ENCODE data around the gene DES. TPM values are rescaled to one million over a fixed set of nuclear protein-coding genes. Genes with fewer than 3 reads are reported as not detected.

Gene DES
- total RNA-seq, 1 donor from 2014 or later: not detected

- Mint-ChIP-seq H3K36me3 (ENCODE audit: low read depth) (no peaks in the 10 kb centered on the region), H3K4me3 (no peak overlapping the region), H3K4me1 (no peaks in the 10 kb centered on the region), H3K9me3 (no peaks in the 10 kb centered on the region), H3K27ac (no peak overlapping the region), H3K27me3 (peaks cover 21% of the 10 kb centered on the region)
- no peak for DNase-seq
- intact Hi-C loops (cut with micrococcal nuclease): no loop called here
Observed at GRCh38 chr2:219452361-219453317, 34.5 kb downstream of the DES start.

DNA sequence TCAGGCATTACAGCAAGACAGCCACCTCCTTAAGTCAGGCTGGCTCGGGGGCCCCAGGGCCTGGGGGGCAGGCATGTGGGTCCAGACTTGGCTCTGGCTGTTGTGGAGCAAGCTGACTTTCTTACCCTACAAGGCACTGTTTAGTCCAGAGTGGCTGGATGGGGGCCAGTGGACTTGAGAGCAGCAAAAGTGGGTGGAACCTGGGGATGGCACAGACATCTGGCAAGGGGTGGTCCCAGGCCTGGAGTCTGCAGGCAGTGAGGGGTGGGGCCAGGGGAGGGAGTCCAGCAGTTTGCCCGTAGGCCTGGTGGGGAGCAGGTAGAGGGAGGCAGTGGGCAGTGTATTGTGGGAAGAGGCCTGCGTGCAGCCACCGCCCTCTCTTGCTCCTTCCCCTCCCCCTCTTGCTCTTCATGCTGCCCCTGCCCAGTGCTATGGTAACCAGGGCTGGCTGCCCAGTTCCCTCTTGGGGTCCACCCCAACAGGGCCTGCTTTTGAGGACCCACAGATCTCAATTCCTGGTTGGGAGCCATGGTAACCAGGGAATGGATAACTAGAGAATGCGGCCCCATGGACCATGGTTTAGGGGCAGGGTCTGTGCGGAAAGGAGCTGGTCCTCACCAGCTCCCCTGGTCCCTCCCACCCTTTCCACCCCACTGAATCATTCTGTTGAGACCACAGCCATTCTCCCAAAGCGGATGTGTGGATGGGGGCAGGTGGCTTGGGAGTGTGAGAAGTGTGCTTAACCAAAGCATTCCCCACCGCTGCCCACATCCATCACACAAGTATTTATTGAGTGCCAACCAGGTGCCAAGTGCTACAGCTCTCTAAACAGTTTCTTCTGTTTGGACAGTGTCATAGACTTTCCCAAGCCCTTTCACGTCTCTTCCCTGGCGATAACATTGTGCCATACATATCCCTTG lies 35.8 kb downstream of the DES start:
- Mint-ChIP-seq H3K4me1 (peaks cover 4% of the 10 kb centered on the region), H3K4me3 (no peak overlapping the region), H3K27me3 (peaks cover 21% of the 10 kb centered on the region), H3K36me3 (ENCODE audit: low read depth) (no peaks in the 10 kb centered on the region), H3K27ac (no peak overlapping the region), H3K9me3 (no peaks in the 10 kb centered on the region)
- DNase-seq: no peak
- intact Hi-C loops (cut with micrococcal nuclease): no loop called here

DNA sequence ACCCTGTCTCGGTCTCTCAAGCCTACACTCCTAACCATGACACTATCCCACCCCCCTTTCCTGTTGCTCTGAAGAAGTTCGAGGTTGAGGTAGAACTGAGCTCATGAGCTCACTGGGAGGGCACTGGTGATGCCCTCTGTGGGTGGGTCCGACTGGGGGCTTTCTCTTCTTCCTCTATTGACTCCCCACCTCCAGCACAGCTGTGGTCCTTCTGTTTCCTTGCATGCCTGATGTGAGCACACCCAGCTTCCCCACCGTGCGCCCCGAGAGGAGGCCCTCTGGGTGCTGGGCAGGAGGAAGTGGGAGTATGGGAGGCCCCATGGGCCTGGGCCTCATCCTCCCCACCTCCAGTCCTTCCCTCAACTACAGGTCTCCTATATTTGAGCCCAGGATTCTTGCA lies 37.4 kb downstream of the DES start:
- DNase-seq: no peak
- intact Hi-C loops (cut with micrococcal nuclease): no loop called here
- Mint-ChIP-seq H3K4me3 (no peak overlapping the region), H3K4me1 (peaks cover 4% of the 10 kb centered on the region), H3K36me3 (ENCODE audit: low read depth) (no peaks in the 10 kb centered on the region), H3K27me3 (peaks cover 6% of the 10 kb centered on the region), H3K9me3 (no peaks in the 10 kb centered on the region), H3K27ac (no peak overlapping the region)

- Mint-ChIP-seq H3K4me3 (no peak overlapping the region), H3K27ac (no peak overlapping the region)
Observed at GRCh38 chr2:219457784-219458369, 39.7 kb downstream of the DES start.

DNA sequence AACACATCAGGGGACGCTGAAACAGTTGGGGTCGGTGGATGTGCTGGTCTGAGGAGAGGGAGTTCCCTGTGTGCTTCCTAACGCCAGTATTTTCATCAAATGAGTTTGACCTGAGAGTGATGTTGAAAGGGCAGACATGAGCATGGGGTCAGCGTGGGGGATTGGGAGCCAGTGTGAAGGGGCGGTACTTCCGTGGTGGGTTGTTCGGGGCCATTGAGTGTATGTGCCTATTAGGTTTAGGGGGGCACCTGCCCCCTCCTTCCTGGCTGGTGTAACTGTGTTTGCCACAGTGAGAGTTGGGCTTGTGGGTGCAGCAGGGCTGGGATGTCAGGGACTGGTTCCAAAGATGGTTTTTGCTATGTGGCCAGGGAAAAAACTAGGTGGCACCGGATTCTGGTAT lies 40.8 kb downstream of the DES start:
- H3K9me3 Mint-ChIP-seq: no peaks in the 10 kb centered on the region
- H3K4me1 Mint-ChIP-seq: peaks cover 4% of the 10 kb centered on the region
- no peak overlapping the region for H3K27ac Mint-ChIP-seq
- no peak for DNase-seq
- H3K4me3 Mint-ChIP-seq: no peak overlapping the region
- no peaks in the 10 kb centered on the region for H3K27me3 Mint-ChIP-seq
- intact Hi-C loops (cut with micrococcal nuclease): loop anchor here (2.0 kb wide), 1 partner anchor 72 kb away; no protein-coding TSS in a partner anchor
- no peaks in the 10 kb centered on the region for H3K36me3 Mint-ChIP-seq (ENCODE audit: low read depth)

More at GRCh38 chr2:219457784-219458369, 39.7 kb downstream of the DES start:
- no peaks in the 10 kb centered on the region for H3K36me3 Mint-ChIP-seq (ENCODE audit: low read depth)
- peaks cover 1% of the 10 kb centered on the region for H3K27me3 Mint-ChIP-seq
- intact Hi-C loops (cut with micrococcal nuclease): loop anchor here (2.0 kb wide), 1 partner anchor 73 kb away; no protein-coding TSS in a partner anchor
- peaks cover 4% of the 10 kb centered on the region for H3K4me1 Mint-ChIP-seq
- peak; percentile 61 for DNase-seq
- no peaks in the 10 kb centered on the region for H3K9me3 Mint-ChIP-seq

- intact Hi-C loops (cut with micrococcal nuclease): loop anchor here (2.0 kb wide), 1 partner anchor 71 kb away; no protein-coding TSS in a partner anchor
- Mint-ChIP-seq H3K27me3 (no peaks in the 10 kb centered on the region), H3K4me3 (no peak overlapping the region)
Observed at GRCh38 chr2:219459460-219460311, 41.5 kb downstream of the DES start.

GRCh38 chr2:219460424-219460926 lies 42.3 kb downstream of the DES start:
- no peak overlapping the region for H3K27ac Mint-ChIP-seq
- H3K27me3 Mint-ChIP-seq: no peaks in the 10 kb centered on the region
- peaks cover 4% of the 10 kb centered on the region for H3K4me1 Mint-ChIP-seq
- DNase-seq: no peak
- intact Hi-C loops (cut with micrococcal nuclease): no loop called here
- H3K36me3 Mint-ChIP-seq (ENCODE audit: low read depth): no peaks in the 10 kb centered on the region
- H3K9me3 Mint-ChIP-seq: no peaks in the 10 kb centered on the region
- H3K4me3 Mint-ChIP-seq: no peak overlapping the region

More at GRCh38 chr2:219459460-219460311, 41.5 kb downstream of the DES start:
- no peaks in the 10 kb centered on the region for H3K9me3 Mint-ChIP-seq
- peak; percentile 79 for DNase-seq
- no peaks in the 10 kb centered on the region for H3K36me3 Mint-ChIP-seq (ENCODE audit: low read depth)
- H3K4me1 Mint-ChIP-seq: peaks cover 4% of the 10 kb centered on the region
- H3K27ac Mint-ChIP-seq: no peak overlapping the region

GRCh38 chr2:219461047-219461514 lies 42.9 kb downstream of the DES start:
- Mint-ChIP-seq H3K36me3 (ENCODE audit: low read depth) (no peaks in the 10 kb centered on the region), H3K4me3 (no peak overlapping the region), H3K4me1 (peaks cover 4% of the 10 kb centered on the region), H3K9me3 (no peaks in the 10 kb centered on the region), H3K27me3 (no peaks in the 10 kb centered on the region), H3K27ac (no peak overlapping the region)
- peak; percentile 60 for DNase-seq
- intact Hi-C loops (cut with micrococcal nuclease): no loop called here

GRCh38 chr2:219461669-219462068 lies 43.5 kb downstream of the DES start:
- Mint-ChIP-seq H3K36me3 (ENCODE audit: low read depth) (no peaks in the 10 kb centered on the region), H3K27ac (no peak overlapping the region), H3K27me3 (no peaks in the 10 kb centered on the region), H3K9me3 (no peaks in the 10 kb centered on the region), H3K4me1 (peaks cover 4% of the 10 kb centered on the region), H3K4me3 (no peak overlapping the region)
- no peak for DNase-seq
- intact Hi-C loops (cut with micrococcal nuclease): no loop called here

DNA sequence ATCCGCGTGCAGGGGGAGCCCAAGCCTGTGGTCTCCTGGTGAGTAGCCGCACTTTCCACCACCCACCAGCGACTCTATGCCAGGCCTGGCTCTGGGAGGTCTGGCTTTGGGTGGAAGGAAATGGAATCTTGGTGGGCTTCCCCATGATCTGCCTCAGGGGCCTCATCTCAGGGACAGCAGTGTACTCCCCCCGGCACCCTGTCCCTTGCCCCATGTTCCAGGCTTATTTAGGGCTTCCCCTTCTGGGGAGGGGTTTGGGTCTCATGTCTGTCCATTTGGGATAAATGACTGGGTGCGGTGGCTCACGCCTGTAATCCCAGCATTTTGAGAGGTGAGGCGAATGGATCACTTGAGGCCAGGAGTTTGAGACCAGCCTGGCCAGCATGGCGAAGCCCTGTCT lies 44.2 kb downstream of the DES start:
- intact Hi-C loops (cut with micrococcal nuclease): no loop called here
- Mint-ChIP-seq H3K27ac (no peak overlapping the region), H3K4me1 (peaks cover 4% of the 10 kb centered on the region), H3K36me3 (ENCODE audit: low read depth) (no peaks in the 10 kb centered on the region), H3K4me3 (no peak overlapping the region), H3K9me3 (no peaks in the 10 kb centered on the region), H3K27me3 (no peaks in the 10 kb centered on the region)
- no peak for DNase-seq

GRCh38 chr2:219464286-219465032 lies 46.3 kb downstream of the DES start:
- Mint-ChIP-seq H3K4me1 (no peaks in the 10 kb centered on the region), H3K4me3 (no peak overlapping the region), H3K9me3 (no peaks in the 10 kb centered on the region), H3K27ac (no peak overlapping the region), H3K27me3 (no peaks in the 10 kb centered on the region), H3K36me3 (ENCODE audit: low read depth) (no peaks in the 10 kb centered on the region)
- DNase-seq: no peak
- intact Hi-C loops (cut with micrococcal nuclease): no loop called here
